ENCODE data around the gene PSMD4. TPM values are rescaled to one million over a fixed set of nuclear protein-coding genes. Genes with fewer than 3 reads are reported as not detected.
"Not testable (repeated sequence)": the region's sequence is repeated elsewhere in the genome, so short reads cannot be mapped to it uniquely, and the experiment has no call there.

The PSMD4 gene
- total RNA-seq, 1 donor from 2014 or later = 188 TPM

DNA sequence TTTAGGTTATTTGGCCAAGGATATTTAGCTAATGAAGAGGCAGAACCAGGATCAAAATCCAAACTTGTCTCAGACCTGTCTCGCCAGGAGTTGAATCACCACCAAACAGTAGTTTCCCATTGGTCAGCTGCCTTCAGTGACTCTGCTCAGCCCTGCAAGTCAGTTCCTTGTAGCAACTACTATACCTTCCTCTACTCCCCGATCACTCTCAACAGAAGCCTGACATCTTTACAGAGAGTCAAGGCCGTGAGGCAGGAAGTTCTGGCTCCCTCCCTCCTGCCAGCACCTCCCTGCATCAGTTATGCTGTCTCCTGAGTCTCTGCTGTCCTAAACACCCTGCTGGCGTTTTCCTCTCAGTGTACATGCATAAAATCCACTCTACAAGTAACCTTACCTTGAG, 13.2 kb downstream of the PSMD4 start:
- intact Hi-C loops (cut with micrococcal nuclease) = no loop called here

DNA sequence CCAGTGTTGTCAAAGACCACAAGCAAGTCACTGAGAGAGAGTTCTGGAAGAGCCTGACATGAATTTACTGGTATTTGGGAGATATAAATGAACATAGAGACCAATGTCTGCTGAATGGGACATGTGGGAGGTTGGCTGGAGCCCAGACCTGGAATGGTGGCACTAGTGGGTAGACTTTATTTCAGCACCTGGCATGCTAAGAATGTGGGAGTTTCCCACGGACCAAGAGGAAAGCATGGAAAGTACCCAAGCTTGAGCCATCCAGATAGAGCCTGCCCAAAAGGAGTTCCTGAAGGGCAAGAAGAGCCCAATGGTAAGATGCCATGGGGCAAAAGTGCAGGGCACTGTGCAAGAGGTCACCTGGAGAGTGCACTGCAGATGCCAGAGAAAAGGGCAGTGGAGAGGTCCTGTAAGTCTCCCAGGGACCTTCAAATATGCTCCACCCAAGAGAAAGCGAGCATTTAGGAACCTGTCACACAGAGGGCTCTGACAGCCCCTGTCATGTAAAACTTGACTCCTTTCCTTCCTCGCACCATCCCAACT, 19.5 kb downstream of the PSMD4 start:
- intact Hi-C loops (cut with micrococcal nuclease) = no loop called here

DNA sequence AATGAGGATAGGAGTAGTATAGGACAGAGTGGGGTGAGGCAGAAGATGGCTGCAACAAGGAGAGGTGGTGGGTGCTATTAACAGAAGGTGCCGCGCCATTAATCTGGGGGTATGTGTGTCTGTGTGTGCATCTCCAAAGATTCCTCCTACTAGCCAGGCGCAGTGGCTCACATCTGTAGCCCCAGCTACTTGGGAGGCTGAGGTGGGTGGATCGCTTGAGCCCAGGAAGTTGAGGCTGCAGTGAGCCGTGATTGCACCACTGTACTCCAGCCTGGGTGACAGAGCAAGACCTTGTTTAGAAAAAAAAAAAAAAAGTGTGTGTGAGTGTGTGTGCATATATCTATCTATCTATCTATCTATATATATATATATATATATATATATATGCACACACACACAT, 20.8 kb downstream of the PSMD4 start:
- intact Hi-C loops (cut with micrococcal nuclease) = not testable (repeated sequence)

DNA sequence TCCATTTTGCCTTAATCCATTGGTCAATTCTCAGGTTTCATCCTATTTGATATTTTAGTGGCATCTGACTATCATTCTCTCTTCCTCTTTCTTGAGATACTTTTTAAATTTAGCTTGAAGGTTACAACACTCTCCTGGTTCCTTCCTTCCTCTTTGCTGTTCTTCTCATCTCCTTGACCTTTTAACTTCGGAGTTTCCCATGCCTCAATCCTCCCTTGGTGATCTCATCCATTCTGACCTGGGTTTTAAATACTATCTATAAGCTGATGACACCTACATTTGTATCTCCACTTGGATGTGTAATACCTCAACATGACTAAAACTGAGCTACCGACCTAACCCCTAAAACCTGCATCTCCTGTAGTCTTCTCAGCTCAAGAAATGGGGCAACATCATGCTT, 22.7 kb downstream of the PSMD4 start:
- intact Hi-C loops (cut with micrococcal nuclease) = no loop called here

DNA sequence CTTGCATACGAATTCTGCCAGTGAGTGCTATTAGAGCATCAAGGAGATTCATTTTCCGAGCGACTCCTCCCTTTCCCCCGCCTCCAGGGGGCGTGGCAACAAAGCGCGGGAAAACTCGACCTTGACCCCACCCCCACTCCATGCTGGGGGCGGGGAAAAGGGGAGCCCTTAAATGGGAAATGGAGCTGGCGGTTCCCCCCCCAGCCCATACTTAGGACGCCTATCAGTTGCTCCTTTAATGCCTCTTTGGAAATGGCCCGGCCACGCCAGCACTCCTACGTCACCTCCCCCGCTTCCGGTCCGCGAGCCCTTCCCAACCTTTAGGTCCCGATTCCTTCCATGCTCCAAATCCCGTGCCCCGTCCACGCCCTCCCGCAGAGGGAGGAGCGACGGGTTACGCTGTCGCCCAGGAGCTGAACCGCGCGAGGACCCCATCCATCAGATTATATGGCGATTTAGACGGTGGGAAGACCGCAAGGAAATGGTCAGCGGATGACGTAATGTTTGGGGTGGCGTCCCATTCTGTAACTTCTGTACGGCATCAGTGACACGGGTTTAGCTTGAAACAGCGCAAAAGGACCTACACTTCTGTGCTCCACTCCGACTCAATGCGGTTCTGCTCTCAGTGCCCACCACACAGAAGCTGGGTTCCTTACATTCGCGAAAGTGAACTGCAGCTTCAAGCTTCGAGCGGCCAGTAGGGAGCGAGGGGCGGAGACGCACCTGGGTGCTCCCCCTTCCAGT, 26.9 kb downstream of the PSMD4 start:
- intact Hi-C loops (cut with micrococcal nuclease) = loop anchor here (1.0 to 5.0 kb wide), 7 partner anchors 27 to 222 kb away; partner anchors contain the start of genes CDC42SE1, LYSMD1, PI4KB and PSMB4

DNA sequence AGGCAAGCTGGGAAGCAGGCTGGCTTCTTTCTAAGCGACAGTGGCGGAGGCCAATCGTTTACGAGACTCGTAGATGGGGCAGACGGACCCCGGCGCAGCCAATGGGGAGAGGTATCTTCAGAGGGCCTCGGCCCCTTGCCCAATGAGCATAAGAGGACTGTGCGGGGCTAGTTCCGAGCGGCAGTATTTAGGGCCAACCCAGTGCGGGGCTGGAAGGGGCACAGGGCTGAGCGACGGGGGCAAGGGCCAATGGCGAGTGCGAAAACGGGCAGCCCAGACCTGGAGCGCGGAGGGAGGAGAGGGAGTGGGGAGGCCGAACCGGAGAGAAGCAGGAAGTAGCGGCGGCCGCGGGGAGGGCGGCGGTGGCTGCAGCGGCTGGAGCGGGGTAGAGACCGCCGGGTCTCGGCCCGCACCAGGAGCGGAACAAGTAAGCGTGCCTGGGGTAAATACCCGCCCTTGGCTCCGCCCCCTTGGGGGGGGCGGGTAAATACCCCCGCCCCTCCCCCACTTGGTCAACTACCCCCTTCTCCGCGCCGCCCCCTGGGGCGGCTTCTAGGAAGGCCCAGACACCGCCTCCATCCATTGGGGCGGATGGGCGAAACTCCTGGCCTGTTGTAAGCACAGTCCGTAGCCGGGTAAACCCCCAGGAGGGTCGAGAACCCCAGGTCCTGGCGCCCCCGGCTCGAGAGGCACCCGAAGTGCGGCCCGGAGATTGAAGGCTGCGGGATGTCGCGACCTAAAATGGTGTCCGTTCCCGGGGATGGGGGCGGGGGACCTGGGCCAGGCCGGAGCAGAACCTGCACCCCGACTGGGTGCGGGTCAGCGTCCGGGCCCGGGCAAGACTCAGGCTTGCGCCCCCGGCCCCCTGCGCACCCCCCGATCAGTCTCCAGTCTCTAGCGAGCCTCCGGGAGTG, 27.7 kb downstream of the PSMD4 start, which contains the start of gene ZNF687:
Gene ZNF687 (plus strand): TSS at position 331 of the 914 bp plus-strand sequence. CDS start 3,993 bp downstream, outside the sequence.
- intact Hi-C loops (cut with micrococcal nuclease) = loop anchor here (1.0 to 5.0 kb wide), 8 partner anchors 28 to 223 kb away; partner anchors contain the start of genes CDC42SE1, GABPB2, LYSMD1 and PI4KB

DNA sequence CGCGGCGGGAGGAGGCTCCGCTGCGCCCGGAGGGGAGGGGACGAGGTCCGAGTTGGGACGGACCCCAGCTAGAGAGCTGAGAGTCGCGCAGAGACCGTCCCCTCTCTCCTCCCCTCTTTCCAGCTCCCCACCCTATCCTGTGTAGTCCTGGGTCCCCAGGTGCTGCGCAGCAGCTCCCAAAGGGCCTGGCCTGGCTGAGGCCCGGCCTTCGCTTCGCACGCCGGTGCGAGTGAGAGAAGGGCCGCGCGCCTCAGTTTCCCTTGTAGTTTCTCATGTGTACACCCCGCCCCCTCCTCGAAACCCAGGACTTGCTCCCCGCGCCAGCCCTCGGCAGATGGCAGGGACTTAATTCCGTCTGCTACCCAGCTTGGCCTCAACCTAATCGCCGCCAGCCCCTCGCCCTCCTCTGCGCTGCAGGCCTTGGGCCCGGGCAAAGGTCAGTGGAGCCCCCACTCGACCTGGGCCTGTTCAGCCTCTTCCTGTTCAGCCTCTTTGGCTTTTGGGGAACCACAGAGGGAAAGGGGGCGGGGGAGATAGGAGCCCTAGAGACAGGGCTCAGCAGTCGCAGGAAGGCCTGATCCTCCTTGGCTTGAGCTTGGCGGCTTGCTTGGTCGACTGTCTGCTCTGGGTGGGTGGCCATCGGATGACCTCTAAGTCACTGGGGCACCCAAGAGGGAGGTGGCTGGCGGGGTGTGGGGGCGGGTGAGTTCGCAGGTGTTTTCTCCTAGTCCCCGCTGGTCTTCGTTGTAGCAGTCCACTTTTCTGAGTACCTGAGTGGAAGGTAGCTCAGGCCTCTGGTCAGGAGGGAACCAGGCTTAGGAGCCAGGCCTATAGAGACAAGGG, 28.6 kb downstream of the PSMD4 start:
- intact Hi-C loops (cut with micrococcal nuclease) = loop anchor here (2.0 to 5.0 kb wide), 2 partner anchors 114 to 212 kb away; partner anchors contain the start of genes GABPB2 and PSMB4

DNA sequence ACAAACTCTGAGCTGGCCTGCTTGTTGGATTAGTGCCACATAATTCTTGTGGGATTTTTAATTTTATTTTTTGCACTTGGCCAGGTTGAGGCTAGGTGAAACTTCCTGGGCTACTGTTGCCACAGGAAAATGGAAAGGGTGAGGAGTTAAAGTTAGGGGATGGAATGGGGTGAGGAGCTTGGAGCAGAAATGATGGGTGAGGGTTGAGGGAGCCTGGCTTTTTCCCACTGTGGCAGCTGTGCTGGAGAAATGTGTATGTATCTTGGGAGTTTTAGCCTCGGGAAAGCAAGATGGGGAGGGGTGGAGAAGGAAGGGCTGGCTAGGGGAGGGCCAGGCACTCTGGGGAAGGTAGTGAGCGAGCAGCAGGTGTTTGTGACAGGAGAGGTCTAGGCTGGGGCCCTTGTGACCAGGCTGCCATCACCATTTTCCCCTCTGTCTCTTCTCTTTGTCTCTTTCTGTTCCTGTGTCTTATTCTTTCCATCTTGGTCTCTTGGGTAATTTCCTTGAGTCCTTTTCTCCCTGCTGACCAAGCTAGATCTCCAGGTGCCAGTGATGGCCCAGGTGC, 29.6 kb downstream of the PSMD4 start:
- intact Hi-C loops (cut with micrococcal nuclease) = loop anchor here (5.0 kb wide), 1 partner anchor 113 kb away; the partner anchor contains the start of gene PSMB4

DNA sequence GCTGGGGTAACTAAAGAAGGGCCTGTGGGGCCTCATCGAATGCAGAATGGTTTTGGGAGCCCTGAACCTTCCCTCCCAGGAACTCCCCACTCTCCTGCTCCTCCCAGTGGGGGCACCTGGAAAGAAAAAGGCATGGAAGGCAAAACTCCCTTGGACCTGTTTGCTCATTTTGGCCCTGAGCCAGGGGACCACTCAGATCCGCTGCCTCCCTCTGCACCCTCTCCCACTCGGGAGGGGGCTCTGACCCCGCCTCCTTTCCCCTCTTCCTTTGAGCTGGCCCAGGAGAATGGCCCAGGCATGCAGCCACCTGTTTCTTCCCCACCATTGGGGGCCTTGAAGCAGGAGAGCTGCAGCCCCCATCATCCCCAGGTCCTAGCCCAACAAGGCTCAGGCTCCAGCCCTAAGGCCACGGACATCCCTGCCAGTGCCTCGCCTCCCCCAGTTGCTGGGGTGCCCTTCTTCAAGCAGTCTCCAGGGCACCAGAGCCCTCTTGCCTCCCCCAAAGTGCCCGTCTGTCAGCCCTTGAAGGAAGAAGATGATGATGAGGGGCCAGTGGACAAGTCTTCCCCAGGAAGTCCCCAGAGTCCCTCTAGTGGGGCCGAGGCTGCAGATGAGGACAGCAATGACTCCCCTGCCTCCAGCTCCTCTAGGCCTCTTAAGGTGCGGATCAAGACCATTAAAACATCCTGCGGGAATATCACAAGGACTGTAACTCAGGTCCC, 32.2 kb downstream of the PSMD4 start:
- intact Hi-C loops (cut with micrococcal nuclease) = no loop called here

DNA sequence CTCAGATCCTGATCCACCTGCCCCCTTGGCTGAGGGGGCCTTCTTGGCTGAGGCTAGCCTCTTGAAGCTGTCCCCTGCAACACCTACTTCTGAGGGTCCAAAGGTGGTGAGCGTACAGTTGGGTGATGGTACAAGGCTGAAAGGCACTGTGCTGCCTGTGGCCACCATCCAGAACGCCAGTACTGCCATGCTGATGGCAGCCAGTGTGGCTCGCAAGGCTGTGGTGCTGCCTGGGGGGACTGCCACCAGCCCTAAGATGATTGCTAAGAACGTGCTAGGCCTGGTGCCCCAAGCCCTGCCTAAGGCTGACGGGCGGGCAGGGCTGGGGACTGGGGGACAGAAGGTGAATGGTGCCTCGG, 32.8 kb downstream of the PSMD4 start:
- intact Hi-C loops (cut with micrococcal nuclease) = no loop called here

DNA sequence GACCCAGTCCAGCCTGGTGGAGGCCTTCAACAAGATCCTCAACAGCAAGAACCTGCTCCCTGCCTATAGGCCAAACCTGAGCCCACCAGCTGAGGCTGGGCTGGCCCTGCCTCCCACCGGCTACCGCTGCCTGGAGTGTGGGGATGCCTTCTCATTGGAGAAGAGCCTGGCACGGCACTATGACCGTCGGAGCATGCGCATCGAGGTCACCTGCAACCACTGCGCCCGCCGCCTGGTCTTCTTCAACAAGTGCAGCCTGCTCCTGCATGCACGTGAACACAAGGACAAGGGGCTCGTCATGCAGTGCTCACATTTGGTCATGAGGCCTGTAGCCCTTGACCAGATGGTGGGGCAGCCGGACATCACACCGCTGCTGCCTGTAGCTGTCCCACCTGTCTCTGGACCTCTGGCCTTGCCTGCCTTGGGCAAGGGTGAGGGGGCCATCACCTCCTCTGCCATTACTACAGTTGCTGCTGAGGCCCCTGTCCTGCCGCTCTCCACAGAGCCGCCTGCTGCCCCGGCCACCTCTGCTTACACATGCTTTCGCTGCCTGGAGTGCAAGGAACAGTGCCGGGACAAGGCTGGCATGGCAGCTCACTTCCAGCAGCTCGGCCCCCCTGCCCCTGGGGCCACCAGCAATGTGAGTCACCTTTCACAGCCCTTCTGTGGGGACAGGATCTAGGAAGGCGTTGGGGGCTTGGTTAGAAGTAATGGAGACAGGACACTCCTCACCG, 33.4 kb downstream of the PSMD4 start:
- intact Hi-C loops (cut with micrococcal nuclease) = no loop called here

DNA sequence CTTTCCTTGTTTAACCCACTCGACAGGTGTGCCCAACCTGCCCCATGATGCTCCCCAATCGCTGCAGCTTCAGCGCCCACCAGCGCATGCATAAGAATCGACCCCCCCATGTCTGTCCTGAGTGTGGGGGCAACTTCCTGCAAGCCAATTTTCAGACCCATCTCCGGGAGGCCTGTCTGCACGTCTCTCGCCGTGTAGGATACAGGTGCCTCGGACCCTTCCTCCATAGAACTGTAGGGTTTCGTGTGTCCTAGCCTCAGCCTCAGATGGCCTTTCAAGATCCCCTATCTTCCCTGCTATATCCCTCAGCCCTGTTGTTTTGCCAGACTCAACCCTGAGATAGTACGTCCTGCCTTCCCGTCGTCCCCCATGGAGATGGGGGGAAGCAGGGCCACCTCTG, 34.0 kb downstream of the PSMD4 start:
- intact Hi-C loops (cut with micrococcal nuclease) = no loop called here

DNA sequence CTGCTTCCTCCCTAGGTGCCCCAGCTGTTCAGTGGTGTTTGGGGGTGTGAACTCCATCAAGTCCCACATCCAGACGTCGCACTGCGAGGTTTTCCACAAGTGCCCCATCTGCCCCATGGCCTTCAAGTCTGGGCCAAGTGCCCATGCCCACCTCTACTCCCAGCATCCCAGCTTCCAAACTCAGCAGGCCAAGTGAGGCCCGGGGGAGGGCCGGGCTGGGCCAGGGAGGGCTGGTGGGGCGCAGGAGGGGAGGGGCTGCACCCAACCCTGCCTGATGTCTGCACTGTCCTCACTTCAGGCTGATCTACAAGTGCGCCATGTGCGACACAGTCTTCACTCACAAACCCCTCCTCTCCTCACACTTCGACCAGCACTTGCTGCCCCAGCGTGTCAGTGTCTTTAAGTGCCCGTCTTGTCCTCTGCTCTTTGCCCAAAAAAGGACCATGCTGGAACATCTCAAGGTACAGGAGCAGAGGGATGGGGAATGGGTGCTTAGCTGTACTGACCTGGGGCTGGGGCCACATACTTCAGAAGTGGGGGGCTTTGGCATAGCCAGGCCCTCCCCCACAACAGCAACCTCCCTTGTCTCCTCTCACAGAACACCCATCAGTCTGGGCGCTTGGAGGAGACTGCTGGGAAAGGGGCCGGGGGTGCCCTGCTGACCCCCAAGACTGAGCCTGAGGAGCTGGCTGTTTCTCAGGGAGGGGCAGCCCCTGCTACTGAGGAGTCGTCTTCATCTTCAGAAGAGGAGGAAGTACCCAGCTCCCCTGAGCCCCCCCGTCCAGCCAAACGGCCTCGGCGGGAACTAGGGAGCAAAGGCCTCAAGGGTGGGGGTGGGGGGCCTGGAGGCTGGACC, 34.8 kb downstream of the PSMD4 start:
- intact Hi-C loops (cut with micrococcal nuclease) = no loop called here

DNA sequence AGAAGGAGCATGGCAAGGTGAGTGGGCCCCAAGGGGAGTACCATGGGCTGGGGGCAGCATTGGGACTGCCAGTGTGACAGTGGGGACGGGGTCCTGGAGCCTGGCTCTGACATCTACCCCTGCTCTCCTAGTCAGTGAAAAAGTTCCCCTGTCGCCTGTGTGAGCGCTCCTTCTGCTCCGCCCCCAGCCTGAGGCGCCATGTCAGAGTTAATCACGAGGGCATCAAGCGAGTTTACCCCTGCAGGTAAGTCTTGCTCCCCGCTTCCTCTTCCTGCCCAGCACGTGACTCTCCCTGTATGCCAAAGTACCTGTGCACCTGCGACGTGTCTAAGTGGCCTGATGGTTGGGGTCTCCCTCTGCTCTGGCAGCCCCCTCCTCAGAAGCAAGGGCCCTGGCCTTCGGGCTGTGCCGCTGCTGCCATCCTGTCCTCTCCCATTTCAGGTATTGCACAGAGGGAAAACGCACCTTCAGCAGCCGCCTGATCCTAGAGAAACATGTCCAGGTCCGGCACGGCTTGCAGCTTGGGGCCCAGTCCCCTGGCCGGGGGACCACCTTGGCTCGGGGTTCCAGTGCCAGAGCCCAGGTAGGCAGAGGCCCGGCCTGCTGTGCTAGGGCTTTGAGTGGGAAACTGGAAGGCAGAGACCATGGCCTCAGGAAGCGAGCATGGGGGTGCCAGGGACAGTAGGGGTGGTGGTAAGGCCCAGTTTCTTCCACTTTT, 35.6 kb downstream of the PSMD4 start:
- intact Hi-C loops (cut with micrococcal nuclease) = no loop called here

DNA sequence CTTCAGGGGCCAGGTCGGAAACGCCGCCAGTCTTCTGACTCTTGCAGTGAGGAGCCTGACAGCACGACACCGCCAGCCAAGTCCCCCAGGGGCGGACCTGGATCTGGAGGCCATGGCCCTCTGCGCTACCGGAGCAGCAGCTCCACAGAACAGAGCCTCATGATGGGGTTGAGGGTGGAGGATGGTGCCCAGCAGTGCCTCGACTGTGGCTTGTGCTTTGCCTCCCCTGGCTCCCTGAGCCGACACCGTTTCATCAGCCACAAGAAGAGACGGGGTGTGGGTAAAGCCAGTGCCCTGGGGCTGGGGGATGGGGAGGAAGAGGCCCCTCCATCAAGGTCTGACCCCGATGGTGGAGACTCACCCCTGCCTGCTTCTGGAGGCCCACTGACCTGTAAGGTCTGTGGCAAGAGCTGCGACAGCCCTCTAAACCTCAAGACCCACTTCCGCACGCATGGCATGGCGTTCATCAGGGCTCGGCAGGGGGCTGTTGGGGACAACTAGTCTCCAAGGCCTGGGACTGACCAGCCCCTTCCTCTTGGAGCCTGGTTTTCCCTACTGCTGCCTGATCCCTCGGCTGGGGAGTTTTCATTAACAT, 36.3 kb downstream of the PSMD4 start:
- intact Hi-C loops (cut with micrococcal nuclease) = no loop called here

DNA sequence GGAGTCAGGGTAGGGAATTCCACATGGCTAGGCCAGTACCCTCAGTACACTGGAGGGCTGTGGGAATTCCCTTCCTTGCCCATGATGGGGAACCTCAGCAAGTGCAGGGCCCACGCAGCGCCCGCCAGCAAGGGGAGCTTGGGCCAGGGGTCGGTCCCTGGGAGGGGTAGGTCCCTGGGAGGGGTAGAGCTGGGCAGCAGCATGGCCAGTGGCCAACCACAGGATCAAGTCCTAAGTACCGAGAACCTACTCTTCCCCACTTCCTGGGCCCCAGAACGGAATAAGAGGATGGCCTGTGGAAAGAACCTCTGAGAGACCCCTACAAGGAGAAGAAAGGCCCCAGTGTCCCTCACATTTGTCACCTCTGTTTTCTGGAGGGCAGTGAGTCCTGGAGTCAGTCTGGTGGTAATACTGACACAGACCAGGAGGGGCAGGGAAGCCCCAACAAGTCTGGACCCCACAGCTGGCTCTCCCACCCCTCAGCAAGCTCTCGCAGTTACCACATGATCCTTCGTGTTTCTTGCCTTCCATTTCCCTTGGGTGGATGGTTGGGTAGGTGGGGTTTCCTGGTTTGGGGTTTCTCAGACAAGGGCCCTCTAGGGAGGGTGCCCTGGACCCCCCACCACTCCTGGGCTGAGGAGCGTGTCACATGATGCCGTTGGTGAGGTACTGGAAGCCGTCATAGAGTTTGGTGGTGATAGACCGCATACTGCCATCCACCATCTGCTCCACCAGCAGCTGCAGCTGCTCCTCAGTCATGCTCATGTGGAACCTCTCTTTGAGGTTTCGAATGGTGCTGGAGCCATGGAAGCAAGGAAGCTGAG, 37.9 kb downstream of the PSMD4 start:
- intact Hi-C loops (cut with micrococcal nuclease) = no loop called here

Data from T-helper 2 cell treated with Interferon-gamma antibody and Interleukin-4, amounts not matched to agents 100 ng/mL and 5 ng/mL, for 36 hours (primary cell).